HG03039 (cell line): Measurements from ENCODE around the gene KCNJ6.
"Not testable (repeated sequence)": the region's sequence is repeated elsewhere in the genome, so short reads cannot be mapped to it uniquely, and the experiment has no call there.

Source experiments
- ATAC-seq: cut with Tn5 transposase; IDR thresholded peaks from one replicate; pipeline ENCODE4 v1.9.1; 2021; ENCODE audit warnings: mild to moderate bottlenecking, moderate library complexity; ENCODE audit not compliant: unreplicated experiment

KCNJ6 gene

GRCh38 chr21:37619464-37619974, 296.7 kb downstream of the KCNJ6 start:
- no peak for ATAC-seq

- ATAC-seq, result no peak
Measured at GRCh38 chr21:37618081-37618480, 298.2 kb downstream of the KCNJ6 start.

GRCh38 chr21:37615962-37616361, 300.3 kb downstream of the KCNJ6 start:
- no peak for ATAC-seq

- ATAC-seq, result no peak
Measured at GRCh38 chr21:37614351-37614875, 301.8 kb downstream of the KCNJ6 start.

GRCh38 chr21:37607081-37607480, 309.2 kb downstream of the KCNJ6 start:
- ATAC-seq, result no peak

- ATAC-seq, result no peak
Measured at GRCh38 chr21:37606549-37606948, 309.7 kb downstream of the KCNJ6 start.

GRCh38 chr21:37605006-37605405, 311.3 kb downstream of the KCNJ6 start:
- no peak for ATAC-seq

GRCh38 chr21:37603129-37603528, 313.1 kb downstream of the KCNJ6 start:
- ATAC-seq, result no peak

- ATAC-seq, result no peak
Measured at GRCh38 chr21:37601915-37602314, 314.3 kb downstream of the KCNJ6 start.

GRCh38 chr21:37601027-37601426, 315.2 kb downstream of the KCNJ6 start:
- no peak for ATAC-seq

- no peak for ATAC-seq
Measured at GRCh38 chr21:37595944-37596343, 320.3 kb downstream of the KCNJ6 start.

GRCh38 chr21:37594472-37594951, 321.7 kb downstream of the KCNJ6 start:
- no peak for ATAC-seq

GRCh38 chr21:37593740-37594471, 322.4 kb downstream of the KCNJ6 start:
- ATAC-seq, result no peak

- no peak for ATAC-seq
Measured at GRCh38 chr21:37593015-37593414, 323.2 kb downstream of the KCNJ6 start.

GRCh38 chr21:37592496-37592895, 323.8 kb downstream of the KCNJ6 start:
- ATAC-seq, result no peak

- not testable (repeated sequence) for ATAC-seq
Measured at GRCh38 chr21:37591994-37592393, 324.3 kb downstream of the KCNJ6 start.

GRCh38 chr21:37590836-37591235, 325.4 kb downstream of the KCNJ6 start:
- ATAC-seq, result not testable (repeated sequence)

GRCh38 chr21:37588644-37589043, 327.6 kb downstream of the KCNJ6 start:
- not testable (repeated sequence) for ATAC-seq

- no peak for ATAC-seq
Measured at GRCh38 chr21:37587635-37588177, 328.6 kb downstream of the KCNJ6 start.

- ATAC-seq, result no peak
Measured at GRCh38 chr21:37587203-37587602, 329.1 kb downstream of the KCNJ6 start.

GRCh38 chr21:37582590-37582989, 333.7 kb downstream of the KCNJ6 start:
- no peak for ATAC-seq

GRCh38 chr21:37580666-37581065, 335.6 kb downstream of the KCNJ6 start:
- ATAC-seq, result no peak
